Hepatocyte (in vitro differentiated cells): Measurements from ENCODE around the gene COA1. TPM values are rescaled to one million over a fixed set of nuclear protein-coding genes. Genes with fewer than 3 reads are reported as not detected.

Source experiments
- DNase-seq: peaks from one replicate; pipeline ENCODE4 v3.0.0-alpha.2; 2016; ENCODE audit warnings: low spot score
- H2AFZ ChIP-seq: fragments of 200-600 bp; sonication (generic); 2 replicates; pipeline ENCODE4 v1.6.0; 2016; ENCODE audit warnings: antibody characterized with exemption, mild to moderate bottlenecking
- H3K27ac ChIP-seq: fragments of 200-600 bp; sonication (generic); 2 replicates; pipeline ENCODE4 v1.5.1; 2016; ENCODE audit warnings: mild to moderate bottlenecking
- H3K27me3 ChIP-seq: fragments of 200-600 bp; sonication (generic); 2 replicates; pipeline ENCODE4 v1.6.1; 2016
- H3K36me3 ChIP-seq: fragments of 200-600 bp; sonication (generic); replicated peaks from 2 replicates; pipeline ENCODE4 v1.5.1; 2016; ENCODE audit warnings: low read depth; ENCODE audit not compliant: insufficient read depth
- H3K4me1 ChIP-seq: fragments of 200-600 bp; sonication (generic); 2 replicates; pipeline ENCODE4 v1.5.1; 2016; ENCODE audit warnings: mild to moderate bottlenecking, moderate library complexity; ENCODE audit not compliant: insufficient read depth
- H3K4me2 ChIP-seq: fragments of 200-600 bp; sonication (generic); 2 replicates; pipeline ENCODE4 v1.6.0; 2016
- H3K4me3 ChIP-seq: fragments of 200-600 bp; sonication (generic); 2 replicates; pipeline ENCODE4 v1.5.1; 2016; ENCODE audit warnings: mild to moderate bottlenecking
- H3K79me2 ChIP-seq: fragments of 200-600 bp; sonication (generic); 2 replicates; pipeline ENCODE4 v1.6.0; 2017; ENCODE audit warnings: mild to moderate bottlenecking
- H3K9me2 ChIP-seq: fragments of 200-600 bp; sonication (generic); replicated peaks from 2 replicates; pipeline ENCODE4 v1.6.0; 2017; ENCODE audit warnings: mild to moderate bottlenecking; ENCODE audit not compliant: insufficient read depth
- H3K9me3 ChIP-seq: fragments of 200-600 bp; sonication (generic); 2 replicates; pipeline ENCODE4 v1.5.1; 2016; ENCODE audit warnings: low read depth, mild to moderate bottlenecking
- H4K20me1 ChIP-seq: fragments of 200-600 bp; sonication (generic); 2 replicates; pipeline ENCODE4 v1.6.0; 2016; ENCODE audit warnings: mild to moderate bottlenecking; ENCODE audit not compliant: insufficient read depth, poor library complexity, severe bottlenecking
- CTCF ChIP-seq: fragments of 200-600 bp; sonication (generic); IDR thresholded peaks from 2 replicates; pipeline ENCODE4 v1.5.1; 2016; ENCODE audit warnings: antibody characterized with exemption, mild to moderate bottlenecking; ENCODE audit not compliant: poor library complexity
- EZH2 ChIP-seq: fragments of 200-600 bp; sonication (generic); IDR thresholded peaks from 2 replicates; pipeline ENCODE4 v1.6.1; 2016; ENCODE audit warnings: antibody characterized with exemption, mild to moderate bottlenecking, borderline replicate concordance
- EZH2phosphoT487 ChIP-seq: fragments of 200-600 bp; sonication (generic); IDR thresholded peaks from one replicate; pipeline ENCODE4 v1.6.1; 2018; ENCODE audit warnings: antibody characterized with exemption, mild to moderate bottlenecking, low read depth, moderate library complexity; ENCODE audit not compliant: unreplicated experiment, severe bottlenecking
- WGBS: methylation state at CpG from one replicate; pipeline ENCODE4 v1.1.6; 2016; ENCODE audit warnings: low lambda C conversion rate; ENCODE audit errors: missing lambda C conversion rate; 5-methylcytosine and 5-hydroxymethylcytosine counted together
- polyA plus RNA-seq: library from polyadenylated mRNA; unstranded; fragments of >200 nt; fragmentation: Nextera tagmentation; extraction: Ambion mirVana; gene quantifications from 2 replicates; pipeline ENCODE4 v1.2.1, GENCODE V29; 2016
- total RNA-seq: library from RNA; depleted of rRNA; stranded (reverse); fragments of >200 nt; gene quantifications from 2 replicates; pipeline ENCODE4 v1.2.3, GENCODE V29; 2014

Gene COA1
- total and polyA plus RNA-seq, 2 experiments from 2014 or later, result 52.1 to 55.2 TPM

DNA sequence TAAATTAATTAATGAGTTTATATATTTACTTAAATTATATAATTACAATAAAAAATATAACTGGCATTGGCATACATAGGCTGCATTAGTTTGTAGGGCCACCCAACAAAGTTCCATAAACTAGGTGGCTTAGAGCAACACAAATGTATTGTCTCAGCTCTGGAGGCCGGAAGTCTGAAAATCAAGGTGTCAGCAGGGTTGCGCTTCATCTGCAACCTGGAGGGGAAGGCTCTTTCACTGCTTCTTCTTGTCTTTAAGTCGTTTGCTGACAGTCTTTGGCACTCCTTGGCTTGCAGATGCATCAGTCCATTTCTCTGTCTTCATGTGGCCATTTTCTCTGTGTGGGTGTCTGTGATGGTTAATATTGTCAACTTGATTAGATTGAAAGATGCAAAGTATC lies 23.1 kb upstream of the COA1 start:
- H3K4me3 ChIP-seq, result no peak overlapping the region
- H3K27ac ChIP-seq, result no peak overlapping the region
- 89% methylated on average over 3 of the region's 3 CpGs for WGBS
- no peaks in the 10 kb centered on the region for H4K20me1 ChIP-seq
- no peak for TF ChIP-seq CTCF
- no peak for TF ChIP-seq EZH2
- TF ChIP-seq EZH2phosphoT487, result no peak
- no peaks in the 10 kb centered on the region for H3K79me2 ChIP-seq
- H3K36me3 ChIP-seq, result no peaks in the 10 kb centered on the region
- DNase-seq, result no peak
- H3K4me1 ChIP-seq, result no peaks in the 10 kb centered on the region
- no peaks in the 10 kb centered on the region for H3K9me3 ChIP-seq
- no peaks in the 10 kb centered on the region for H3K27me3 ChIP-seq
- no peaks in the 10 kb centered on the region for H3K9me2 ChIP-seq
- H2AFZ ChIP-seq, result no peak overlapping the region
- H3K4me2 ChIP-seq, result no peak overlapping the region

- TF ChIP-seq CTCF (no peak), EZH2phosphoT487 (no peak), EZH2 (no peak)
- no peaks in the 10 kb centered on the region for H3K4me1 ChIP-seq
- WGBS, result 58% methylated on average over 14 of the region's 14 CpGs
- no peak overlapping the region for H2AFZ ChIP-seq
- H3K36me3 ChIP-seq, result no peaks in the 10 kb centered on the region
- H3K4me3 ChIP-seq, result no peak overlapping the region
- no peak overlapping the region for H3K27ac ChIP-seq
- no peaks in the 10 kb centered on the region for H3K79me2 ChIP-seq
- H3K27me3 ChIP-seq, result no peaks in the 10 kb centered on the region
- H3K9me2 ChIP-seq, result no peaks in the 10 kb centered on the region
- H4K20me1 ChIP-seq, result no peaks in the 10 kb centered on the region
- no peak for DNase-seq
- H3K9me3 ChIP-seq, result no peaks in the 10 kb centered on the region
- H3K4me2 ChIP-seq, result no peak overlapping the region
Observed at GRCh38 chr7:43750016-43750887, 20.9 kb upstream of the COA1 start.

- WGBS, result 63% methylated on average over 5 of the region's 5 CpGs
Observed at GRCh38 chr7:43749383-43749940, 20.1 kb upstream of the COA1 start.

More at GRCh38 chr7:43749383-43749940, 20.1 kb upstream of the COA1 start:
- Histone ChIP-seq H3K36me3 (no peaks in the 10 kb centered on the region), H2AFZ (no peak overlapping the region), H3K4me1 (no peaks in the 10 kb centered on the region), H4K20me1 (no peaks in the 10 kb centered on the region), H3K9me2 (no peaks in the 10 kb centered on the region), H3K27ac (no peak overlapping the region), H3K27me3 (no peaks in the 10 kb centered on the region), H3K9me3 (no peaks in the 10 kb centered on the region), H3K4me2 (no peak overlapping the region), H3K4me3 (no peak overlapping the region), H3K79me2 (no peaks in the 10 kb centered on the region)
- DNase-seq, result no peak
- TF ChIP-seq CTCF (no peak), EZH2phosphoT487 (no peak), EZH2 (no peak)
